Bronchial epithelial cell (primary cell): ENCODE measurements around the gene RAB14. TPM values are rescaled to one million over a fixed set of nuclear protein-coding genes. Genes with fewer than 3 reads are reported as not detected.
"Not testable (repeated sequence)": the region's sequence is repeated elsewhere in the genome, so short reads cannot be mapped to it uniquely, and the experiment has no call there.

Source experiments
- DNase-seq: peaks from one replicate; pipeline ENCODE4 v3.0.0-alpha.2; 2010; ENCODE audit warnings: low read depth
- FAIRE-seq: peaks from 2 replicates; lab custom pipeline; 2011; peaks lifted over from hg19 to GRCh38; lab: Jason Lieb, UNC
- H3K27me3 ChIP-seq: 2 replicates; pipeline ENCODE4 v1.5.1; 2011; ENCODE audit warnings: low read length; ENCODE audit not compliant: control insufficient read depth, insufficient read depth
- H3K36me3 ChIP-seq: 2 replicates; pipeline ENCODE4 v1.5.1; 2011; ENCODE audit warnings: low read length; ENCODE audit not compliant: control insufficient read depth, insufficient read depth
- H3K4me3 ChIP-seq: 2 replicates; pipeline ENCODE4 v1.5.1; 2011; ENCODE audit warnings: mild to moderate bottlenecking, low read depth, low read length, control low read depth
- CTCF ChIP-seq: IDR thresholded peaks from 2 replicates; pipeline ENCODE4 v1.5.1; 2011; ENCODE audit warnings: mild to moderate bottlenecking, moderate library complexity, low read length, control low read depth, inconsistent platforms; ENCODE audit not compliant: insufficient read depth, severe bottlenecking
- total RNA-seq: library from RNA; depleted of rRNA; stranded (reverse); fragments of >200 nt; gene quantifications from 2 replicates; pipeline ENCODE4 v1.2.1, GENCODE V29; 2014

RAB14 gene
- total RNA-seq, 1 donor from 2014 or later: 28.4 TPM

GRCh38 chr9:121135642-121136041 lies 66.0 kb downstream of the RAB14 start:
- FAIRE-seq: no peak
- no peak overlapping the region for H3K4me3 ChIP-seq
- H3K36me3 ChIP-seq: no peaks in the 10 kb centered on the region
- H3K27me3 ChIP-seq: no peaks in the 10 kb centered on the region
- no peak for TF ChIP-seq CTCF
- no peak for DNase-seq

GRCh38 chr9:121133104-121133816 lies 68.4 kb downstream of the RAB14 start:
- FAIRE-seq: no peak
- H3K27me3 ChIP-seq: no peaks in the 10 kb centered on the region

GRCh38 chr9:121129384-121129783 lies 72.3 kb downstream of the RAB14 start:
- not testable (repeated sequence) for H3K4me3 ChIP-seq, H3K36me3 ChIP-seq, FAIRE-seq, H3K27me3 ChIP-seq, DNase-seq

More at GRCh38 chr9:121133104-121133816, 68.4 kb downstream of the RAB14 start:
- Histone ChIP-seq H3K4me3 (no peak overlapping the region), H3K36me3 (no peaks in the 10 kb centered on the region)
- peak; percentile 78 for DNase-seq
- no peak for TF ChIP-seq CTCF

Other genes with a start within 250 kb of the RAB14 start
- 0.64 and 1.3 TPM in 2 replicates for gene C5, start 151.6 kb downstream of the RAB14 start, total RNA-seq
- gene CNTRL, start 126.9 kb downstream of the RAB14 start, total RNA-seq: 5.0 and 7.0 TPM in 2 replicates
- 420 and 822 TPM in 2 replicates for gene GSN, start 66.3 kb upstream of the RAB14 start, total RNA-seq
- gene STOM, start 168.4 kb upstream of the RAB14 start, total RNA-seq: 215 and 356 TPM in 2 replicates